OCI-LY3 (cell line): ENCODE measurements around the gene SLC9A7.

ENCODE experiments used
- H2AFZ ChIP-seq: fragments of 200-600, 300-600 bp; shearing (Covaris generic); 2 replicates; pipeline ENCODE4 v1.6.0; 2014; ENCODE audit warnings: antibody characterized with exemption, low read depth, low read length
- H3K27ac ChIP-seq: fragments of 200-600, 300-600 bp; sonication (generic); 2 replicates; pipeline ENCODE4 v1.5.1; 2014; ENCODE audit warnings: mild to moderate bottlenecking, low read length, moderate library complexity, mixed read lengths
- H3K27me3 ChIP-seq: fragments of 200-600, 300-600 bp; sonication (generic); 2 replicates; pipeline ENCODE4 v1.6.1; 2014; ENCODE audit warnings: low read depth, low read length, mixed read lengths
- H3K36me3 ChIP-seq: fragments of 200-600, 300-600 bp; sonication (generic); replicated peaks from 2 replicates; pipeline ENCODE3; 2014; ENCODE audit warnings: low read depth, low read length, mixed read lengths
- H3K4me1 ChIP-seq: fragments of 300-600, 200-600 bp; sonication (generic); 2 replicates; pipeline ENCODE4 v1.6.1; 2014; ENCODE audit warnings: low read length, mixed read lengths
- H3K4me2 ChIP-seq: fragments of 200-600, 300-600 bp; sonication (generic); 2 replicates; pipeline ENCODE4 v1.6.1; 2014; ENCODE audit warnings: low read length, mixed read lengths
- H3K4me3 ChIP-seq: fragments of 300-600, 200-600 bp; sonication (generic); 2 replicates; pipeline ENCODE4 v1.5.1; 2014; ENCODE audit warnings: antibody characterized with exemption, mild to moderate bottlenecking, low read length, moderate library complexity
- H3K79me2 ChIP-seq: fragments of 300-600, 200-600 bp; shearing (Covaris generic); 2 replicates; pipeline ENCODE4 v1.6.1; 2014; ENCODE audit warnings: mild to moderate bottlenecking, low read length, mixed read lengths
- H3K9ac ChIP-seq: fragments of 300-600, 200-600 bp; shearing (Covaris generic); 2 replicates; pipeline ENCODE4 v1.6.0; 2014; ENCODE audit warnings: mild to moderate bottlenecking, low read length, moderate library complexity
- H3K9me3 ChIP-seq: fragments of 200-600, 300-600 bp; shearing (Covaris generic); 2 replicates; pipeline ENCODE4 v1.6.1; 2014; ENCODE audit warnings: low read length, mixed read lengths; ENCODE audit not compliant: insufficient read depth
- H4K20me1 ChIP-seq: fragments of 200-600, 300-600 bp; sonication (generic); 2 replicates; pipeline ENCODE4 v1.6.1; 2016; ENCODE audit warnings: low read length, mixed read lengths; ENCODE audit not compliant: insufficient read depth
- EZH2phosphoT487 ChIP-seq: fragments of 200-600 bp; shearing (Covaris generic); IDR thresholded peaks from 2 replicates; pipeline ENCODE4 v1.6.1; 2018; ENCODE audit warnings: antibody characterized with exemption, mixed run types, low read depth
- TF ChIP-seq, protein P1 (sequence below): fragments of 200-600, 300-600 bp; sonication (generic); IDR thresholded peaks from 2 replicates; pipeline ENCODE4 v1.5.1; 2014; ENCODE audit warnings: antibody characterized with exemption, low read length, low read depth

SLC9A7 gene

DNA sequence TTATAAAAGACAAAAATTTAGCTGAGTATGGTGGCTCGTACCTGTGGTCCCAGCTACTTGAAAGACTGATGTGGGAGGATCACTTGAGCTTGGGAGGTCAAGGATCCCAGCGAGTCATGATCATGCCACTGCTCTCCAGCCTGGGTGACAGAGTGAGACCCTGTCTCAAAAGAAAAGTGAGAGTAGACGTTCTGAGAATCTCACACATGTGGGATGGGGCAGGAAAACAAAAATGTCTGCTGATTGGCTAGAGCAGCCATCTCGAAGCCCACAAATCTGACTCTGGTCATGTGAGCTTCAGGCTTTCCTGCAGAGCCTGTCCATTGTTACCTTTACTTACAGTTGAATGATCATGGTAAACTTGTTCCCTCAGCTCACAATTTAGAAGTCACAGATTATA is 23.1 kb upstream of the SLC9A7 start:
- Histone ChIP-seq H3K4me3 (no peak overlapping the region), H3K4me1 (no peaks in the 10 kb centered on the region), H4K20me1 (no peaks in the 10 kb centered on the region), H3K79me2 (no peaks in the 10 kb centered on the region), H3K36me3 (no peaks in the 10 kb centered on the region), H3K27ac (no peak overlapping the region), H3K27me3 (0 out of 2 replicates have a peak, but pooled peaks cover 4% of the 10 kb centered on the region), H3K9me3 (no peaks in the 10 kb centered on the region), H2AFZ (no peak overlapping the region), H3K4me2 (no peak overlapping the region), H3K9ac (no peak overlapping the region)
- TF ChIP-seq, protein P1, sequence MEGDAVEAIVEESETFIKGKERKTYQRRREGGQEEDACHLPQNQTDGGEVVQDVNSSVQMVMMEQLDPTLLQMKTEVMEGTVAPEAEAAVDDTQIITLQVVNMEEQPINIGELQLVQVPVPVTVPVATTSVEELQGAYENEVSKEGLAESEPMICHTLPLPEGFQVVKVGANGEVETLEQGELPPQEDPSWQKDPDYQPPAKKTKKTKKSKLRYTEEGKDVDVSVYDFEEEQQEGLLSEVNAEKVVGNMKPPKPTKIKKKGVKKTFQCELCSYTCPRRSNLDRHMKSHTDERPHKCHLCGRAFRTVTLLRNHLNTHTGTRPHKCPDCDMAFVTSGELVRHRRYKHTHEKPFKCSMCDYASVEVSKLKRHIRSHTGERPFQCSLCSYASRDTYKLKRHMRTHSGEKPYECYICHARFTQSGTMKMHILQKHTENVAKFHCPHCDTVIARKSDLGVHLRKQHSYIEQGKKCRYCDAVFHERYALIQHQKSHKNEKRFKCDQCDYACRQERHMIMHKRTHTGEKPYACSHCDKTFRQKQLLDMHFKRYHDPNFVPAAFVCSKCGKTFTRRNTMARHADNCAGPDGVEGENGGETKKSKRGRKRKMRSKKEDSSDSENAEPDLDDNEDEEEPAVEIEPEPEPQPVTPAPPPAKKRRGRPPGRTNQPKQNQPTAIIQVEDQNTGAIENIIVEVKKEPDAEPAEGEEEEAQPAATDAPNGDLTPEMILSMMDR: no peak
- no peak for TF ChIP-seq EZH2phosphoT487

- Histone ChIP-seq H3K4me2 (no peak overlapping the region), H3K27me3 (0 out of 2 replicates have a peak, but pooled peaks cover 4% of the 10 kb centered on the region), H4K20me1 (no peaks in the 10 kb centered on the region), H3K79me2 (no peaks in the 10 kb centered on the region), H2AFZ (no peak overlapping the region), H3K9me3 (no peaks in the 10 kb centered on the region), H3K4me1 (no peaks in the 10 kb centered on the region), H3K36me3 (no peaks in the 10 kb centered on the region), H3K9ac (no peak overlapping the region), H3K4me3 (no peak overlapping the region), H3K27ac (no peak overlapping the region)
- TF ChIP-seq, protein P1: no peak
- TF ChIP-seq EZH2phosphoT487: no peak
Measured at GRCh38 chrX:46777971-46778810, 19.3 kb upstream of the SLC9A7 start.

GRCh38 chrX:46770817-46771163 is 11.9 kb upstream of the SLC9A7 start:
- H2AFZ ChIP-seq: no peak overlapping the region
- peaks cover 4% of the 10 kb centered on the region; the same call in 1 of the 2 replicates for H3K27me3 ChIP-seq
- H3K9ac ChIP-seq: no peak overlapping the region
- H3K79me2 ChIP-seq: no peaks in the 10 kb centered on the region
- no peak overlapping the region for H3K27ac ChIP-seq
- no peak overlapping the region for H3K4me2 ChIP-seq
- H3K9me3 ChIP-seq: no peaks in the 10 kb centered on the region
- no peaks in the 10 kb centered on the region for H3K4me1 ChIP-seq
- H3K4me3 ChIP-seq: no peak overlapping the region
- H3K36me3 ChIP-seq: no peaks in the 10 kb centered on the region
- TF ChIP-seq, protein P1: no peak
- no peak for TF ChIP-seq EZH2phosphoT487
- H4K20me1 ChIP-seq: no peaks in the 10 kb centered on the region

GRCh38 chrX:46770000-46770816 is 11.3 kb upstream of the SLC9A7 start:
- H3K4me3 ChIP-seq: no peak overlapping the region

More at GRCh38 chrX:46770000-46770816, 11.3 kb upstream of the SLC9A7 start:
- Histone ChIP-seq H3K79me2 (no peaks in the 10 kb centered on the region), H3K27me3 (peaks cover 4% of the 10 kb centered on the region; the same call in 1 of the 2 replicates), H3K4me1 (no peaks in the 10 kb centered on the region), H2AFZ (no peak overlapping the region), H3K36me3 (no peaks in the 10 kb centered on the region), H4K20me1 (no peaks in the 10 kb centered on the region), H3K4me2 (no peak overlapping the region), H3K27ac (no peak overlapping the region), H3K9ac (no peak overlapping the region), H3K9me3 (no peaks in the 10 kb centered on the region)
- TF ChIP-seq, protein P1: no peak
- TF ChIP-seq EZH2phosphoT487: no peak
